WTC11 (cell line): Measurements from ENCODE around the gene WFDC1. TPM values are rescaled to one million over a fixed set of nuclear protein-coding genes. Genes with fewer than 3 reads are reported as not detected.
"Not testable (repeated sequence)": the region's sequence is repeated elsewhere in the genome, so short reads cannot be mapped to it uniquely, and the experiment has no call there.

Experiments used
- ATAC-seq: fragments of 200-7000 bp; cut with Tn5 transposase; 2 replicates; pipeline ENCODE4 v1.10.0; 2021; ENCODE audit warnings: mild to moderate bottlenecking, moderate library complexity
- CTCF ChIA-PET: fragments of 300-600 bp; sonication (Branson Sonifier 250); formaldehyde crosslinking; loops from one replicate; lab custom pipeline; 2021; ENCODE audit warnings: antibody characterized with exemption; lab: Charles Lee
- POLR2A ChIA-PET: fragments of 350-600 bp; sonication (Branson Sonifier 250); formaldehyde crosslinking; loops from one replicate; lab custom pipeline; 2021; ENCODE audit warnings: antibody characterized with exemption; lab: Charles Lee
- DNase-seq: peaks from one replicate; pipeline ENCODE4 v3.0.0; 2021; ENCODE audit warnings: low spot score
- H3K27ac Mint-ChIP-seq: 2 replicates; pipeline ENCODE4 v1.8.0; 2021; ENCODE audit warnings: mixed read lengths
- H3K27me3 Mint-ChIP-seq: 2 replicates; pipeline ENCODE4 v1.8.0; 2021; ENCODE audit warnings: low read depth, mild to moderate bottlenecking, moderate library complexity, mixed read lengths
- H3K36me3 Mint-ChIP-seq: 2 replicates; pipeline ENCODE4 v1.8.0; 2021; ENCODE audit warnings: mixed read lengths
- H3K4me1 Mint-ChIP-seq: 2 replicates; pipeline ENCODE4 v1.8.0; 2022; ENCODE audit warnings: mixed read lengths
- H3K4me3 Mint-ChIP-seq: 2 replicates; pipeline ENCODE4 v1.8.0; 2021; ENCODE audit warnings: mild to moderate bottlenecking, moderate library complexity, mixed read lengths
- H3K9me3 Mint-ChIP-seq: 2 replicates; pipeline ENCODE4 v1.8.0; 2021; ENCODE audit warnings: mixed read lengths
- CREB1 ChIP-seq: sonication (generic); formaldehyde crosslinking; IDR thresholded peaks from 2 replicates; pipeline ENCODE4 v1.8.0; 2023; ENCODE audit warnings: mild to moderate bottlenecking, missing genetic modification reagents
- ERG ChIP-seq: fragments of 250-450 bp; sonication (Bioruptor Pico); IDR thresholded peaks from 2 replicates; pipeline ENCODE4 v1.8.0; 2021; ENCODE audit warnings: mild to moderate bottlenecking
- ETV6 ChIP-seq: sonication (generic); formaldehyde crosslinking; IDR thresholded peaks from 2 replicates; pipeline ENCODE4 v1.8.1; 2022; ENCODE audit warnings: mild to moderate bottlenecking, missing genetic modification reagents
- FOXJ3 ChIP-seq: sonication (generic); formaldehyde crosslinking; IDR thresholded peaks from 2 replicates; pipeline ENCODE4 v1.9.0; 2021; ENCODE audit warnings: missing genetic modification reagents, mild to moderate bottlenecking, borderline replicate concordance
- FOXP1 ChIP-seq: sonication (generic); formaldehyde crosslinking; IDR thresholded peaks from 2 replicates; pipeline ENCODE4 v1.8.0; 2022; ENCODE audit warnings: missing genetic modification reagents, mild to moderate bottlenecking, moderate library complexity, borderline replicate concordance
- GTF2I ChIP-seq: fragments of 250-450 bp; sonication (Bioruptor Pico); conservative IDR thresholded peaks from 2 replicates; pipeline ENCODE4 v1.4.0; 2021; ENCODE audit warnings: mild to moderate bottlenecking
- HMGA2 ChIP-seq: fragments of 250-450 bp; sonication (Bioruptor Pico); IDR thresholded peaks from 2 replicates; pipeline ENCODE4 v1.4.0; 2021; ENCODE audit warnings: mild to moderate bottlenecking, moderate library complexity
- IRF1 ChIP-seq: sonication (generic); formaldehyde crosslinking; IDR thresholded peaks from 2 replicates; pipeline ENCODE4 v1.8.0; 2023; ENCODE audit warnings: missing genetic modification reagents
- MXD4 ChIP-seq: fragments of 250-450 bp; sonication (Bioruptor Pico); IDR thresholded peaks from 2 replicates; pipeline ENCODE4 v1.8.0; 2021; ENCODE audit warnings: mild to moderate bottlenecking, moderate library complexity, borderline replicate concordance
- NFATC4 ChIP-seq: fragments of 250-450 bp; sonication (Bioruptor Pico); IDR thresholded peaks from 2 replicates; pipeline ENCODE4 v1.9.0; 2021; ENCODE audit warnings: mild to moderate bottlenecking
- NFE2L1 ChIP-seq: sonication (generic); formaldehyde crosslinking; IDR thresholded peaks from 2 replicates; pipeline ENCODE4 v1.8.1; 2023; ENCODE audit warnings: missing genetic modification reagents
- NR2C2 ChIP-seq: sonication (generic); formaldehyde crosslinking; IDR thresholded peaks from 2 replicates; pipeline ENCODE4 v1.8.0; 2022; ENCODE audit warnings: mild to moderate bottlenecking, missing genetic modification reagents
- NR3C1 ChIP-seq: sonication (generic); formaldehyde crosslinking; conservative IDR thresholded peaks from 2 replicates; pipeline ENCODE4 v1.8.1; 2023; ENCODE audit warnings: low read depth, mild to moderate bottlenecking, missing genetic modification reagents
- OVOL2 ChIP-seq: fragments of 250-450 bp; sonication (Bioruptor Pico); IDR thresholded peaks from 2 replicates; pipeline ENCODE4 v1.9.0; 2021; ENCODE audit warnings: mild to moderate bottlenecking, borderline replicate concordance
- SMAD3 ChIP-seq: sonication (generic); formaldehyde crosslinking; IDR thresholded peaks from 2 replicates; pipeline ENCODE4 v1.8.0; 2022; ENCODE audit warnings: missing genetic modification reagents, mild to moderate bottlenecking, borderline replicate concordance
- TEAD1 ChIP-seq: sonication (generic); formaldehyde crosslinking; IDR thresholded peaks from 2 replicates; pipeline ENCODE4 v1.8.0; 2022; ENCODE audit warnings: mild to moderate bottlenecking, missing genetic modification reagents
- TEAD4 ChIP-seq: sonication (generic); formaldehyde crosslinking; IDR thresholded peaks from 2 replicates; pipeline ENCODE4 v1.8.0; 2022; ENCODE audit warnings: mild to moderate bottlenecking, missing genetic modification reagents
- ZBTB21 ChIP-seq: sonication (generic); formaldehyde crosslinking; IDR thresholded peaks from 2 replicates; pipeline ENCODE4 v1.8.1; 2023; ENCODE audit warnings: mild to moderate bottlenecking, missing genetic modification reagents, borderline replicate concordance
- ZBTB43 ChIP-seq: sonication (generic); formaldehyde crosslinking; IDR thresholded peaks from 2 replicates; pipeline ENCODE4 v1.8.1; 2023; ENCODE audit warnings: mild to moderate bottlenecking, missing genetic modification reagents
- ZMAT4 ChIP-seq: fragments of 250-450 bp; sonication (Bioruptor Pico); IDR thresholded peaks from 2 replicates; pipeline ENCODE4 v1.9.0; 2021; ENCODE audit warnings: mild to moderate bottlenecking
- ZNF121 ChIP-seq: sonication (generic); formaldehyde crosslinking; IDR thresholded peaks from 2 replicates; pipeline ENCODE4 v1.8.0; 2023; ENCODE audit warnings: missing genetic modification reagents
- ZNF219 ChIP-seq: sonication (generic); formaldehyde crosslinking; IDR thresholded peaks from 2 replicates; pipeline ENCODE4 v1.8.0; 2023; ENCODE audit warnings: missing genetic modification reagents, mild to moderate bottlenecking, borderline replicate concordance
- ZNF263 ChIP-seq: sonication (generic); formaldehyde crosslinking; IDR thresholded peaks from 2 replicates; pipeline ENCODE4 v1.8.1; 2022; ENCODE audit warnings: low read depth, mild to moderate bottlenecking, moderate library complexity, missing genetic modification reagents
- total RNA-seq: library from RNA; stranded (reverse); gene quantifications from 3 replicates; pipeline ENCODE4 v1.2.3, GENCODE V29; 2021

Gene WFDC1
- total RNA-seq, 1 experiment from 2014 or later, result 0.50 TPM

GRCh38 chr16:84334058-84334457 lies 39.4 kb downstream of the WFDC1 start (continued):
- TF ChIP-seq ZNF263 (CRISPR knock-in tag), result no peak
- TF ChIP-seq ERG, result no peak
- no peak for TF ChIP-seq ZBTB21 (CRISPR knock-in tag)
- TF ChIP-seq FOXJ3 (CRISPR knock-in tag), result no peak
- TF ChIP-seq TEAD4, result no peak
- TF ChIP-seq NFE2L1 (CRISPR knock-in tag), result no peak

GRCh38 chr16:84334482-84334881 lies 39.8 kb downstream of the WFDC1 start:
- no peak overlapping the region for H3K4me3 Mint-ChIP-seq
- DNase-seq (no peak), ATAC-seq (no peak)
- CTCF ChIA-PET, result no interaction called here
- H3K27ac Mint-ChIP-seq, result no peak overlapping the region
- H3K4me1 Mint-ChIP-seq, result peaks cover 7% of the 10 kb centered on the region
- H3K9me3 Mint-ChIP-seq, result peaks cover 8% of the 10 kb centered on the region
- no peaks in the 10 kb centered on the region for H3K27me3 Mint-ChIP-seq
- no peak for TF ChIP-seq ZNF263 (CRISPR knock-in tag)
- no peak for TF ChIP-seq NR2C2 (CRISPR knock-in tag)
- TF ChIP-seq ZBTB21 (CRISPR knock-in tag), result no peak
- no peak for TF ChIP-seq NR3C1 (CRISPR knock-in tag)
- no peak for TF ChIP-seq GTF2I (CRISPR knock-in tag)
- no peak for TF ChIP-seq IRF1
- TF ChIP-seq MXD4 (CRISPR knock-in tag), result no peak
- no peak for TF ChIP-seq ZNF219 (CRISPR knock-in tag)
- TF ChIP-seq ZMAT4 (CRISPR knock-in tag), result no peak
- TF ChIP-seq HMGA2 (CRISPR knock-in tag), result no peak
- no peak for TF ChIP-seq NFATC4
- TF ChIP-seq TEAD1, result no peak
- no peak for TF ChIP-seq CREB1 (CRISPR knock-in tag)
- no peak for TF ChIP-seq SMAD3 (CRISPR knock-in tag)
- no peak for TF ChIP-seq ZNF121 (CRISPR knock-in tag)
- no peak for TF ChIP-seq ERG
- TF ChIP-seq FOXP1 (CRISPR knock-in tag), result no peak
- POLR2A ChIA-PET, result no interaction called here
- no peaks in the 10 kb centered on the region; the same call in 1 of the 2 replicates for H3K36me3 Mint-ChIP-seq

GRCh38 chr16:84337236-84337635 lies 42.6 kb downstream of the WFDC1 start:
- H3K4me1 Mint-ChIP-seq, CTCF ChIA-PET, ATAC-seq, H3K27me3 Mint-ChIP-seq, H3K36me3 Mint-ChIP-seq, DNase-seq, H3K27ac Mint-ChIP-seq, H3K9me3 Mint-ChIP-seq, H3K4me3 Mint-ChIP-seq, POLR2A ChIA-PET: not testable (repeated sequence)

GRCh38 chr16:84339311-84339710 lies 44.6 kb downstream of the WFDC1 start:
- ATAC-seq (no peak), DNase-seq (no peak)
- Mint-ChIP-seq H3K9me3 (peaks cover 8% of the 10 kb centered on the region), H3K36me3 (no peaks in the 10 kb centered on the region; the same call in 1 of the 2 replicates), H3K4me3 (no peak overlapping the region), H3K27me3 (no peaks in the 10 kb centered on the region), H3K27ac (no peak overlapping the region), H3K4me1 (no peaks in the 10 kb centered on the region)
- TF ChIP-seq ZBTB43, result no peak
- TF ChIP-seq ETV6 (CRISPR knock-in tag), result no peak
- no peak for TF ChIP-seq OVOL2
- CTCF ChIA-PET, result interaction anchor here (1.4 kb wide), 1 partner anchor 62 kb away, joined by 3 read pairs; no protein-coding TSS in a partner anchor
- POLR2A ChIA-PET, result no interaction called here
